PFSK-1 (cell line): ENCODE measurements around the gene KPTN.

ENCODE experiments used
- FOXP2 ChIP-seq: optimal IDR thresholded peaks from 2 replicates; pipeline ENCODE3; 2011; ENCODE audit warnings: borderline replicate concordance, control low read depth, inconsistent platforms; ENCODE audit not compliant: insufficient read depth; ENCODE audit errors: extremely low read length, extremely low read depth
- POLR2AphosphoS5 ChIP-seq: IDR thresholded peaks from 2 replicates; pipeline ENCODE4 v1.6.1; 2012; ENCODE audit warnings: low read depth, mild to moderate bottlenecking, control low read depth, low read length, moderate library complexity
- SIN3A ChIP-seq: IDR thresholded peaks from 2 replicates; pipeline ENCODE4 v1.6.1; 2012; ENCODE audit warnings: mild to moderate bottlenecking, low read length, moderate library complexity, borderline replicate concordance; ENCODE audit not compliant: insufficient read depth
- TAF1 ChIP-seq: IDR thresholded peaks from 2 replicates; pipeline ENCODE4 v1.6.1; 2012; ENCODE audit warnings: low read length, control low read depth, borderline replicate concordance; ENCODE audit not compliant: insufficient read depth
- TF ChIP-seq, protein P1 (sequence below), 2 experiments: IDR thresholded peaks; 2 replicates each; pipeline versions ENCODE4 v1.6.1 to v1.8.0; 2011 to 2012; ENCODE audit warnings: low read depth in 2 of 2, low read length in 2 of 2, control low read depth in 1 of 2, inconsistent platforms in 1 of 2, mild to moderate bottlenecking in 1 of 2, moderate library complexity in 1 of 2; ENCODE audit not compliant: insufficient read depth in 1 of 2

Gene KPTN

GRCh38 chr19:47508721-47509120 is 24.7 kb upstream of the KPTN start:
- TF ChIP-seq, protein P1, sequence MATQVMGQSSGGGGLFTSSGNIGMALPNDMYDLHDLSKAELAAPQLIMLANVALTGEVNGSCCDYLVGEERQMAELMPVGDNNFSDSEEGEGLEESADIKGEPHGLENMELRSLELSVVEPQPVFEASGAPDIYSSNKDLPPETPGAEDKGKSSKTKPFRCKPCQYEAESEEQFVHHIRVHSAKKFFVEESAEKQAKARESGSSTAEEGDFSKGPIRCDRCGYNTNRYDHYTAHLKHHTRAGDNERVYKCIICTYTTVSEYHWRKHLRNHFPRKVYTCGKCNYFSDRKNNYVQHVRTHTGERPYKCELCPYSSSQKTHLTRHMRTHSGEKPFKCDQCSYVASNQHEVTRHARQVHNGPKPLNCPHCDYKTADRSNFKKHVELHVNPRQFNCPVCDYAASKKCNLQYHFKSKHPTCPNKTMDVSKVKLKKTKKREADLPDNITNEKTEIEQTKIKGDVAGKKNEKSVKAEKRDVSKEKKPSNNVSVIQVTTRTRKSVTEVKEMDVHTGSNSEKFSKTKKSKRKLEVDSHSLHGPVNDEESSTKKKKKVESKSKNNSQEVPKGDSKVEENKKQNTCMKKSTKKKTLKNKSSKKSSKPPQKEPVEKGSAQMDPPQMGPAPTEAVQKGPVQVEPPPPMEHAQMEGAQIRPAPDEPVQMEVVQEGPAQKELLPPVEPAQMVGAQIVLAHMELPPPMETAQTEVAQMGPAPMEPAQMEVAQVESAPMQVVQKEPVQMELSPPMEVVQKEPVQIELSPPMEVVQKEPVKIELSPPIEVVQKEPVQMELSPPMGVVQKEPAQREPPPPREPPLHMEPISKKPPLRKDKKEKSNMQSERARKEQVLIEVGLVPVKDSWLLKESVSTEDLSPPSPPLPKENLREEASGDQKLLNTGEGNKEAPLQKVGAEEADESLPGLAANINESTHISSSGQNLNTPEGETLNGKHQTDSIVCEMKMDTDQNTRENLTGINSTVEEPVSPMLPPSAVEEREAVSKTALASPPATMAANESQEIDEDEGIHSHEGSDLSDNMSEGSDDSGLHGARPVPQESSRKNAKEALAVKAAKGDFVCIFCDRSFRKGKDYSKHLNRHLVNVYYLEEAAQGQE (IDR thresholded peaks at IDR 0.05; ENCODE audit: insufficient read depth in 1 of 2, low read depth in 2 of 2, low read length in 2 of 2): no peak
- TF ChIP-seq FOXP2: no peak
- no peak for TF ChIP-seq POLR2AphosphoS5
- TF ChIP-seq TAF1: no peak
- no peak for TF ChIP-seq SIN3A

DNA sequence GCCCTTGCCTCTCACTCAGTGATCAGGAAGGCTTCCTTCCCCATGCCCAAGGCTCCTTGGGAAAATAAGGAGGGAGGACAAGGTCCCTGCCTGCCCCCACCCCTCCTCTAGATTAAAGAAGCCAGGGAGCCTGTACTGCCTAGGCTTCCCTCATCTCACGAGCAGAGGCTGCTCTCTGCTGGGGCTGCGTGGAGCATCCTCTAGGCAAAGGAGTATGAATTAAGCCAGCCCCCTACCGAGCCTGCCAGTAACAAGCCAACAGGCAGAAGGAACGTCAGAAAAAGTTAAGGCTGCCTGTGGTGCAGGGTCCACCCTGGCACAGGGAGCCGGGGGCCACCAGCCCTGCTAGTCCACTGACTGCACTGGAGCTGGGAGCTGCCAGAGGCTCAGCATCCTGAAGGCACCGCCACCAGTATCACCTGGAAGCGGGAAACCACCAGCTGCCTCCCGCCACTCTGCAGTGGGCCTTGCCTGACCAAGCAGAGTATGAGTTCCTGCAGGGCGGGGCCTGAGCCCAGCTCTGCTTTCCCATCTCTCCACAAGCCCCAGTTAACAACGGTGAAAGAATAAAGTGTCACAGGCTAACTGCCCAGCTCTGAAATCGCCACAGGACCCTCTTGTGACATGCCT is 24.0 kb upstream of the KPTN start:
- TF ChIP-seq TAF1 (no peak), SIN3A (no peak), FOXP2 (no peak), POLR2AphosphoS5 (no peak)
- TF ChIP-seq, protein P1 (IDR thresholded peaks at IDR 0.05; ENCODE audit: insufficient read depth in 1 of 2, low read depth in 2 of 2, low read length in 2 of 2): no peak

GRCh38 chr19:47507012-47507411 is 23.0 kb upstream of the KPTN start:
- TF ChIP-seq TAF1 (no peak), FOXP2 (no peak), POLR2AphosphoS5 (no peak), SIN3A (no peak)
- TF ChIP-seq, protein P1 (IDR thresholded peaks at IDR 0.05; ENCODE audit: insufficient read depth in 1 of 2, low read depth in 2 of 2, low read length in 2 of 2): no peak

DNA sequence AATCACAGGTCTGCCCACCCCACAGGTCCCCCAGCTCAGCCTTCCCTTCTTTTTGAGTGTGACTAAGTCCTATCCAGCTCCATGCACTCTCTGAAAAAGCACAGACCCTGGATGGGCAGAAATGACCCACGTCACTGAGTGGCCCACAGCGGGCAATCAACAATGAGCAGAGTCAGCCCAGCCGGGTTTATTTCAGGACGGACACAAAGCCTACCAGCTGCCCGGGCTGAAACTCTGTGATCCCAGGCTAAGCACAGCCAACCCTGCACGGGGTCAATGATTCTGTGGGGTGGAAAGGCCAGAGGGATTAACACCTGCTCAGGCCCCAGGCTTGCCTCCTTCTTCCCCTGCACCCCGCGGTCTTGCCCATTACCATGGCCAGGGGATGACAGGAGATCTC is 22.4 kb upstream of the KPTN start:
- TF ChIP-seq, protein P1 (IDR thresholded peaks at IDR 0.05; ENCODE audit: insufficient read depth in 1 of 2, low read depth in 2 of 2, low read length in 2 of 2): no peak
- TF ChIP-seq FOXP2: no peak
- TF ChIP-seq SIN3A: no peak
- no peak for TF ChIP-seq TAF1
- TF ChIP-seq POLR2AphosphoS5: no peak
